Stimulated activated CD4-positive, alpha-beta T cell treated with anti-CD3 and anti-CD28 coated beads, Interleukin-2, amount 100 ng/mL, for 24 hours (primary cell): Measurements from ENCODE around the gene SLC25A42.

Experiments
- DNase-seq, 2 donors: peaks; one replicate each; pipeline ENCODE4 v3.0.0-alpha.2; 2020

Gene SLC25A42

DNA sequence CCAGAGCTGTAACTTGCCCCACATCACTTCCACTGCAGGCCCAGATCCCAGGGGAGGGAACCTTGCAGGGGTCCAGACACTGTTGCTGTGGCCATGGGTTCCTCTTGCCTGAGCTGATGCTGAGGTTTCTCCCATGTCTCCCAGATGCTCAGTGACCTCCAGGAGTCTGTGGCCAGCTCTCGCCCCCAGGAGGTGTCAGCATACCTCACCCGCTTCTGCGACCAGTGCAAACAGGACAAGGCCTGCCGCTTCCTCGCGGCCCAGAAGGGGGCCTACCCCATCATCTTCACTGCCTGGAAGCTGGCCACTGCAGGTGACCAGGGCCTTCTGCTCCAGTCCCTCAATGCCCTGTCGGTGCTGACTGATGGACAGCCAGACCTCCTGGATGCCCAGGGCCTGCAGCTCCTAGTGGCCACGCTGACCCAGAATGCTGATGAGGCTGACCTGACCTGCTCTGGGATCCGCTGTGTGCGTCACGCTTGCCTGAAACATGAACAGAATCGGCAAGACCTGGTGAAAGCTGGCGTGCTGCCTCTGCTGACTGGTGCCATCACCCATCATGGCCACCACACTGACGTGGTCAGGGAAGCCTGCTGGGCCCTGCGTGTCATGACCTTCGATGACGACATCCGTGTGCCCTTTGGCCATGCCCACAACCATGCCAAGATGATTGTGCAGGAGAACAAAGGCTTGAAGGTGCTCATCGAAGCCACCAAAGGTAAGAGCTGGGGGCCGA is 12.1 kb upstream of the SLC25A42 start:
- DNase-seq, result no peak

DNA sequence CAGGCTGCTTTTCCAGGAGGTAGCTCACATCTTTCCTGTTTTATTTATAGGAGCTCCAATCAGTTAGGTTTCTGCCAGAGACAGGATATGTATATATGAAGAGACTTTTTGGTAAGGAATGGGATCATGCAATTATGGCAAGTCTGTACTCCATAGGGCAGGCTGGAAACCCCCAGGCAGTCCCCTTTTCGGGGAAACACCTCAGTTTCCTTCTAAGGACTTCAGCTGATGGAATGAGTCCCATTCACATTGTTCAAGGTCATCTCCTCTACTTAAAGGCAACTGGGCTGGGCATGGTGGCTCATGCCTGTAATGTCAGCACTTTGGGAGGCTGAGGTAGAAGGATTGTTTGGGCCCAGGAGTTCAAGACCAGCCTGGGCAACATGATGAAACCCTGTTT is 10.9 kb upstream of the SLC25A42 start:
- DNase-seq, result no peak

DNA sequence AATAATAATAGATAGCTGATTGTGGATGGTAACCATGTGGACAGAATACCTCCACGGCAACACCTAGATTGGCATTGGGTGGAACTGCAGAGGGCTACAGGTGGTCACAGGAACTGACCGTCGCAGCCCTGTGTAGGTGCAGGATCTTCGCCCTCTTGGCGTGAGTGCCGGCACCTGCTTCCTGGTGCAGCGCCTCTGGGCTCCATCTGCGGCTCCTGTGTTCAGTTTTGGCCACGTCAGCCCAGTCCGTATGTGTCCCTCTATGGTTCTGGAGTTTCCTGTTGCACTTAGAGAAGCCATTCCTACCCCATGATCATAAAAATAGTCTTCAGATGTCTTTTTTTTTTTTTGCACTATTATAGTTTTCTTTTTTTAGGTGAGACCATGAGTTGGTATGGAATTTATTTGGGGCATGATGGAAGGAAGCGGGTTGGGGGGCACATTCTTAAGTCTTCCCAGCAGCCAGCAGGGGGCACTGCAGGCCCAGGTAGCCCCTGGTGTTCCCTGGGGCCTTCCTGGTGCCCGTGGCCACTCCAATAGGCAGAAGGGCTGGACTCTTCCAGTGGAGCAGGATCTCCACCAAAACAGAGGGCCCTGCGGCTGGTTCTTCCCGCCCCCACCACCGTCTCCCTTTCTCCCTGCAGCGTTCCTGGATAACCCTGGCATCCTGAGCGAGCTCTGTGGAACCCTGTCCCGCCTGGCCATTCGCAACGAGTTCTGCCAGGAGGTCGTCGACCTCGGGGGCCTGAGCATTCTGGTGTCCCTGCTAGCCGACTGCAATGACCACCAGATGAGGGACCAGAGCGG is 10.1 kb upstream of the SLC25A42 start:
- peak; percentile 62 to 65 for DNase-seq

DNA sequence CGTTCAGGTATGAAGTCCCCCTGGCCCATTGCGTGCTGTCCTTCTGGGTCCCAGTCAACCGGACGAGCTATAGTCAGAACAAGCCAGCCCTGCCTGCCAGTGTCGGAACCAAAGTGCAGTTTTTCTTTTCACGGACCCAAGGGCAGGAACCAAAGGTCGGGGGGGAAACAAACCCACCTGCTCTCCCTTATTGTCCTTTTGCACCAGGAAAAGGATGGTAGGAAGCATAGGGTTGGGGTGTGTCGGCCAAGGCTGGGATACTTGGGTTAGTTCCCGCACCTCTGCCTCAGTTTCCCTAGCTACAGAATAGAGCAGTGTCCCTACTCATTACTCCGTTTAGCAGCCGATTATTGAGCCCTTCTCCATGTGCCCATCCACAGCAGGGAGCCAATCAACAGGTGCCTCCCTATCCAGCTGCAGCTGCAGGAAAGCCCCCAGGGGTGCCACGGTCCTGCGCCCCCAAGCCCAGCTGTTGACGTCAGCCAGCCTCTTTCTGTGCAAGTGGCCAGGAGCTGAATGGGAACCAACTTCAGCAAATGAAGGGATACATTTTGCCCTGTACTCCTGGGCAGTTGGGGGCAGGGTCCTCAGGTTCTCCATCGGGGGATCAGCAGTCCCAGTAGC is 9.4 kb upstream of the SLC25A42 start:
- DNase-seq, result no peak

DNA sequence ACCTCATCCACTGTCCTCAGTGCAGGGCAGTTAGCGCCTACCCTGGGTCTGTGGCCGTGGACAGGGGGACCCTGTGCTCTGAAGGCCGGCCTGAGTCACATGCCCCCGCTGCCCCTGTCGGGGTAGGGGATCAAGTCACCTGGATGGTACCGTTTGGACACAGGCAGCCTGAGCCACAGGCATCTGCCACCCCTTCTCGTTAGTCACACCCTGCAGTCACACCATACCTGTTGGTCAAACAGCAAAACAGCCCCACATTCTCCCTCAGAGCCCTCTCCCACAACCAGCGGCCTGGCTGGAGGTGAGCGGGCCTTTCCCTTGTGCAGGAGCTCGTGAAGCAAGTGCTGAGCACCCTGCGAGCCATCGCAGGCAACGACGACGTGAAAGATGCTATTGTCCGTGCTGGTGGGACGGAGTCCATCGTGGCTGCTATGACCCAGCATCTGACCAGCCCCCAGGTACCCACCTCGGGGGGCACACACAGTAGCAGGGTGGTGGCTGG is 8.8 kb upstream of the SLC25A42 start:
- DNase-seq, result no peak

DNA sequence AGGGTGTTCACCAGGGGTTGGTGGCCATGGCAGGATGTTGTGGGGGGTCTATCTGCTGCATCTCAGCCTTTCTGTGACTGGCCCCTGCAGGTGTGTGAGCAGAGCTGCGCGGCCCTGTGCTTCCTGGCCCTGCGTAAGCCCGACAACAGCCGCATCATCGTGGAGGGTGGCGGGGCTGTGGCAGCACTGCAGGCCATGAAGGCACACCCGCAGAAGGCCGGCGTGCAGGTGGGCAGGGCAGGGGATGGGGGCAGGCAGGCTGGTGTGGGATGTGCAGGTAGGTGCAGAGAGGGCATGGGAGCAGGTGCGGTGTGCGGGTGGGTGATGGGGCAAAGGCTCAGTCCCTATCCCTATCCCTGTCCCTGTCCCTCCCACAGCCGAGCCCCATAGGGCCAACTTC is 8.1 kb upstream of the SLC25A42 start:
- DNase-seq, result no peak

DNA sequence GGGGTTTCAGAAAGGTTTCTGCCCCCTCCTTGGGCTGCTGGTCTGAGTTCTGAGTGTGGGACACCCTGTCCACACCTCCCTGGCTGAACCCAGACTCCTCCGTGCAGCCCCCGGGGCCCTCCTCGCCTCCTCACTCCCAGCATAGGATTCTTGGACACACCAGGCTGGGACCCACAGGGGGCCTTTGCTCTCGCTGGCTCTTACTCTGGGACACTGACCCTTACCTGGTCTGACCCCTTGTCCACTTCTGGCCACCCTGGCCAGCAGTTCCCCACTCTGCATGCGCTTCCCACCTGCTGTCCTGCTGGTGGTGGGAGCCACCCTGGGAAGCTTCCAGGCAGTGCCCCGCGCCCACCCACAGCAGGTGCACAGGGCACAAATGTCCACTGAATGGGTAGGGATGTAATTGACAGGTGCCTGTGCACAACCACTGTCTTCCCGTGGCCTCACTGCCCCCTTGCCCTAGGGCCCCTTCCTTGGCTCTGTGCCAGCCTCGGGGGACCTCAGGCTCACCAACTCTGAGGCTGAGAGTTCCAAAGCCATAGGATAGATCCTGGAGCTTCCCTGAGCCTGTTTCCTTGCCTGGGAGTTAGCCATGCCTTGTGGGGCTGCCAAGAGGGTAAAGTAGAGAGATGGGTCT is 7.0 kb upstream of the SLC25A42 start:
- no peak for DNase-seq

DNA sequence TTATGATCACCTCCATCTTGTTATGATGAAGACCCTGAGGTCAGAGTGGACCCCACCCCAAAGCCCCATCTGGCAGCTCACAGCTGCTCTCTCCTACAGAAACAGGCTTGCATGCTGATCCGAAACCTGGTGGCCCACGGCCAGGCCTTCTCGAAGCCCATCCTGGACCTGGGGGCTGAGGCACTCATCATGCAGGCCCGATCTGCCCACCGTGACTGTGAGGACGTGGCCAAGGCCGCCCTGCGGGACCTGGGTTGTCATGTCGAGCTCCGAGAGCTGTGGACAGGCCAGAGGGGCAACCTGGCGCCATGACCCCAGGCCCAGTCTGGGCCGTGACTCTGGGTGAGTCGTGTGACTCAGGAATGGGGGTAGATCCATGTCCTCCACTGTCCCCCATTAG is 6.5 kb upstream of the SLC25A42 start:
- no peak for DNase-seq

DNA sequence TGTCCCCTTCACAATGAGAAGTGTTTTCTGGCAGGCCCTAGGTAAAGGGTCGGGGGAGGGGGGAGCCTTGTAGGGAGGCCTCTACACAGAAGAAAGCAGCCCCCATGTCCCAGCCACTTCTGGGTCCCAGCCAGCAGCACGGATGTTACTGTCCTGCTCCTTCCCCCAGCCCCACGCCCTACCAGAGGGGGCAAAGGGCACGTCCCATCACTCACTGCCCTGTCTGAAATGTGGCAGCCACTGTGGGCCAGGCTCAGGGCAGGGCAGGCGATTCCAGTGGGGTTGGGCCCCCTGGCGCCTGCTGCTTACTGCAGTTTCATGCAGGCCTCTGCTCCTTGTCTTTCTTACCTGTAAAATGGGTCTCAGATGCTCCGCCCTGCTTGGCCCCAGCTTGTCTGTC is 6.1 kb upstream of the SLC25A42 start:
- DNase-seq, result no peak

DNA sequence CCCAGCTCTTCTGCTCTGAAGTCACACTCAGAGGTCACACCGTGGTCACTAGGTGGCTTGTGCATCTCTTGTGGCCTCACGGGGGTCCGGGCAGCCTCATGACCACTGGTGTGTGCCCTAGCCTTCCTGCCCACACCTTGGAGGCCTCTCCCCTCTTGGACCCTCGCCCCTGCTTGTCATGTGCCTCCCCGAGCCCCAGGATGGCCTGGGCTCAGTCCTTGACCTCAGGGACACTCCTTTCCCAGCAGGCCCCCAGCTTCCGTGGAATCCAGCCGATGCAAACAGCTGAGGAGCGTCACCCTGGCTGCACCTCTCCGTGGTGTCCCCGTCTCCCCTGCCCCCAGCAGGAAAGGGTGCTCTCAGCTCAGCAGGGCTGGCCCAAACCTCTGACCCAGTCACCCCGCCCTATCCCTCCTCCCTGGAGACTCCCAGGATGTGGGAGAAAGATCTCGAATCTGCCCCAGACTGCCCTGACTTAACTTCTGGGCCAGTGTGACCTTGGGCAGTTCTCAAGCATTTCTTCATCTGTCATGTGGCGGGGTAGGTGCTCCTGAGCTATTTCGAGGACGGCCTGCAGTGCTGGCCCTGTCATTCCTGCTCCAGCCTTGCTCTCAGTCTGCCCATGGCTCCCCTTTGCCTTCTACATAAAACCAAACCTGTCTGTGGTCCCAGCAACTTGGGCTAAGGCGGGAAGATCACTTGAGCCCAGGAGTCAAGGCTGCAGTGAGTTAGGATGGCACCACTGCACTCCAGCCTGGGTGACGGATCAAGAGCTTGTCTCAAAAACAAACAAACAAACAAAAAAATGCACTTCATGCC is 4.6 kb upstream of the SLC25A42 start:
- DNase-seq, result no peak

DNA sequence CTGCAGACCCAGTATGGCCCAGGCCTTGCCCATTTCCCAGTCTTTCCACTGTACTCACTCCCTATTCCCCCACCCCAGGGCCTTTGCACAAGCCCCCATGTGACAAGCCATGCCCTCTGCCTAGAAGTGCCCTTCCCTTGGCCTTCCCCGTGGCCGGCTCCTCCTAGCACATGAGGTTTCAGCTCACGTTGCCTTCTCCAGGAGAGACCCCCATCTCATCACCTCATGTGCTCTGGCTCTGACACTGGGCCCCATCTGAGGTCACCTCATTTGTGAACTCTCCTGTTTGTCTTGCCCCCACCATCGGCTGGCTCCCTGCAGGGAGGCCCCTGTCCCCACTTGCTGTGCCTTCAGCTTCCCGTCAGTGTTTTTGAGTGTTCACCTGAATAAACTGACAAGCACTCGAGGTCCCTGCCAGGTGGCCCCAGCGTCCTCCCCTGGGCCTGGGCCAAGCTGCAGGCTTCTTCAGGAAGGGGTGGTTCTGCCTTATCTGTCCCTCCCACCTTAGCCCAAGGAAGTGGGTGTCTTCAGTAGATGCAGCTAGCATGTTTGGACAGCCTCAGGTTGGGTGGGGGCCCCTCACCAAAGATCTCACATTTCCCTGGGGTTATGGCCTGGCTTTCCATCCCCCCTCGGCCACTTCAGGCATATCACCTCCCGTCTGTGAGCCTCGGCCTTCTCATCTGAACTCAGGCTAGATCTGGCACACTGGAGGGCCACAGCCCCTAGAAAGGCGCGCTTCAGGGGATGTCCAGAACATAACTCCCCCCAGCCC is 3.8 kb upstream of the SLC25A42 start:
- DNase-seq, result no peak

DNA sequence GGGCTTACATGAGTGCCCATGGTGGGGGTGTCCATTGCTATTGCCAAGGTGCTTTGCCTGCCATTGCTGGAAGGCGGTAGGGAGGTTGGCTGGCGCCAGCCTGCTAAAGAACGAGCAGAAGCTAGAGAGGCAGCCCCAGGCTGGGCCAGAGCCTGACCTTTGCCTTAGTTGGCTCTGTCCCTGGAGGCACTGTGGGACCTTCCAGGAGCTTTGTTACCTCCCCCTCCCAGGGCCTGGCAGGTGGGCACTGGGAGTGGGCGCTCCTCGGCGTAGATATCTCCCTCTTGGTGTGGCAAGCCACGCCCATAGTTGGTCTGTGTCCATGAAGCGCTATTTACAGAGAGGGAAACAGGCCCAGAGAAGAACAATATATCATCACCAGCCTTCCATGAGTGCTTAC is 2.3 kb upstream of the SLC25A42 start:
- no peak for DNase-seq

DNA sequence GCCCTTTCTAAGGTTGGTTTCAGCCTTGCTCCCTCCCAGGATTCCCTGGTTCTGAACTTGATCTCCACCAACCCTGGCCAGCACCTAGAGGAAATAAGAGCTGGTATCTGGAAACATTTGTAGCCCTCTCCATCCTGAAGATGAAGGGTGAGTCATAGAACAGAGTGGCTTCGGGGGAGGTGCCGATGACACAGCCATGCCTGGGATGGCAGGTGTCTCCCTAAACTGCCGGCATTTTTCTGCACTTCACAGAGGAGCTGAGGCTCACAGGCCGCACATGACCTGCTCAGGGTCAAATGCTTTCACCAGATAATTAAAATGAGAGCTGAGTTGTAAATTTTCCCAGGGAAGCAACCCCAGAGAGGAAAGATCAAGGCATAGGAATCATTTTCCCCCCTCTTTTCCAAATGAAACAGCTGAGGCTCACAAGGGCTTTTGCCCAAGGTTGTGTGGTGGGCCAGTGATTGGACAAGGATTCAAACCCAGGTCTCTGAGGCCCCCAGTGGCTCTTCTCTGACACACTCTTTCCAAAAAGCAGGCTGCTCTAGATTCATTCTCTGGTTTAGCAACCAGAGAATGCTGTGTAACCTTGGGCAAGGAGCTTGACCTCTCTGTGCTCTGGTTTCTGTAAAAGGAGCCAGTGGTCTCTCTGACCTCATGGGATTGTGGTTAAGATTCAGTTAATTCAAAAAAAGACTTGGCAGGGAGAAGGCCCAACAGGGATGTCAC is 1.2 kb upstream of the SLC25A42 start:
- DNase-seq, result peak in 1 of 2 donors; percentile 46

DNA sequence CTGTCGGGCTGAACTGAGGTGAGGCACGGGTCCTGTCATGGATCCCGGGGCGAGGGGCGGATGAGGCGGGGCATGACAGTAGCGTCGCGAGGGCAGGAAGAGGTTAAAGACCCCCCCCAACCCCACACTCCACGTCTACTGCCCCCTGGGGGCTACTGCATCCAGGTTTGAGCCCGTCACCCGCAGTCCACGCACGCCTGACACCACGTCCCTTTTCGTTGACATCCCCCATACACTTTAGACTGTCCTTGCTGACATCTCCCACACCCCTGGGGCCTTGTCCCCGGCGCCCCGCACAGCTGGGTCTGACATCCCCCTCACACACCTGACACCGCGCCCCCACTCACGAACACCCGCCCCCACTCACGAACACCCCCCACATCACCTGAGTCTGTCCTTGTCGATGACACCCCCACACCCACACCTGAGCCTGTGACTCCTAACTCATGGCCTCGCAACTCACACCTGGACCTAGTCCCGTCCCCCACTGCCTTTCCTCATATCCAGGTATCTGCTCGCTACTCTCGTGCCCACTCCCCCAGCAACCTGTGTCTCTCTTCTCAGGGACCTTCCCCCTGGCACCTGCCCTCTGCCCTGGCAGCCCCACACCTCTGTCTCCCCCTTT is 416 bp downstream of the SLC25A42 start:
- no peak for DNase-seq

DNA sequence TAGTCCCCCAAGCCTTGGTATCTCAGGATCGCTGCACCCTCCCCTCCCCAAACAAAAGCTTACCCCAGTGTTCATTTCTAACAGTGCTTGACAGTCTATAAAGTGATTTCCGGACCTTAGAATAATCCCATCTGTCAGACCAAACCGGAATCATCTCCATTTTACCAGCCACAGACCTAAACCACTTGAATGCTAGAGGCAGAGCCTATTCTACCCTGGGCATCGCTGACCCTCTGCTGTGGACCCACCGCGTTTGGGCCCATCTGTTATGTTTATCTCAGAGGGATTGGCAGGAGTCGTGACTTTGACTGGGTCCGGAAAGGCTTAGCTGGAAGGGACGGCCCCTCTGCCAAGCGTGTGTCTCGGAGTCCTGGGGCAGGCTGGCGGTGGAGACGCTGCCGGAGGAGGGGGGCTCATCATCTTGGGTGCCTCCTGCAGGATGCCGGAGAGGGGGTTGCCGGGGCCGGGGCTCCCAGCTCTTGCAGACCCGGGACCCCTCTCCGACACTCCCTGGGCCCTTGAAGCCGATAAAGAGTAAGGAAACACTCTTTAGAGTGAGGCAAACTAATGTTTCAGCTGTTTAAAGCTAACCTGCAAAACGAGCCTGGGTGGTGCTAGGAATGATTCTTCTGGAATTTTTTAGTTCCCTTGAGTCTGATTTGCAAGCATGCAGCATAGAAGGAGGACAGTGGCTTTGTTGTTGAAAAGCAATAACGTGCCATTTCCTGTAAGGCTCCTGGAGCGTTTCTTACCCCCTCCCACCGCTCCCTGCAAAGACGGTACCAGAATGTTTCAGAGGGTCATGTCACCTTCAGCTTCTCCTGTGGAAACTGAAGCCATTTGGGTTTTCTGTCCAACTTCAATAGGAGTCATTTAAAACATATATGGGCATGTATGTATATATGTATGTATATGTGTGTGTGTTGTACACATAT is 1.3 kb downstream of the SLC25A42 start:
- DNase-seq, result peak; percentile 45 to 54

DNA sequence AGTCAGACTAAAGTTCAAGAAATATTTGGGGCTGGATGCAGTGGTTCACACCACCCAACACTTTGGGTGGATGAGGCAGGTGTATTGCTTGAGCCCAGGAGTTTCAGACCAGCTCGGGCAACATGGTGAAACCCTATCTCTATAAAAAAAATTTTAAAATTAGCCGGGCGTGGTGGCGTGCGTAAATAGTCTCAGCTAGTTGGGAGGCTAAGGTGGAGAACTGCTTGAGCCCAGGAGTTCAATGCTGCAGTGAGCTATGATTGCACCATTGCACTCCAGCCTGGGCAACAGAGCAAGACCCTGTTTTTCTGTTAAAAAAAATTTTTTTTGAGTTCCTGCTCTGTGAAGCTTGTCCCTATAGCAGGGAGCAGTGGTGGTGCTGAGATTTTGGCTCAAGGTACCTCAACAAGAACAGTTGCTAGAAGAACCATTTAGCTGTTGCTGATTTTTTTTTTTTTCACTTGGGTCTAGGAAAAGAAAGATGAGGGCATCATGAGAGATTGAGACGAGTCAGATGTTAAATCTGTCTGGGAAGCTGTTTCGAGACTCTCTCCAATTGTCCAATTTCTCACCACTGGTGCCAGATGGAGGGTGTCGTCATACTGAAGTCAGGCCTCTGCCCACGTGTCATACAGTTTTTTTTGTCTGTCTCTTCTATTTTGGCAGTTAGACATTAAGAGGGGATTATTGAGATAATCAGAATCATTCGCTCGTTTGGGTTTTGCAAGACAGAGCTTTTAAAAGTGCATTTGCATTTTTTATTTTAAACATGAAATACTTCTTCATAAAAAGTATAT is 3.7 kb downstream of the SLC25A42 start:
- no peak for DNase-seq

DNA sequence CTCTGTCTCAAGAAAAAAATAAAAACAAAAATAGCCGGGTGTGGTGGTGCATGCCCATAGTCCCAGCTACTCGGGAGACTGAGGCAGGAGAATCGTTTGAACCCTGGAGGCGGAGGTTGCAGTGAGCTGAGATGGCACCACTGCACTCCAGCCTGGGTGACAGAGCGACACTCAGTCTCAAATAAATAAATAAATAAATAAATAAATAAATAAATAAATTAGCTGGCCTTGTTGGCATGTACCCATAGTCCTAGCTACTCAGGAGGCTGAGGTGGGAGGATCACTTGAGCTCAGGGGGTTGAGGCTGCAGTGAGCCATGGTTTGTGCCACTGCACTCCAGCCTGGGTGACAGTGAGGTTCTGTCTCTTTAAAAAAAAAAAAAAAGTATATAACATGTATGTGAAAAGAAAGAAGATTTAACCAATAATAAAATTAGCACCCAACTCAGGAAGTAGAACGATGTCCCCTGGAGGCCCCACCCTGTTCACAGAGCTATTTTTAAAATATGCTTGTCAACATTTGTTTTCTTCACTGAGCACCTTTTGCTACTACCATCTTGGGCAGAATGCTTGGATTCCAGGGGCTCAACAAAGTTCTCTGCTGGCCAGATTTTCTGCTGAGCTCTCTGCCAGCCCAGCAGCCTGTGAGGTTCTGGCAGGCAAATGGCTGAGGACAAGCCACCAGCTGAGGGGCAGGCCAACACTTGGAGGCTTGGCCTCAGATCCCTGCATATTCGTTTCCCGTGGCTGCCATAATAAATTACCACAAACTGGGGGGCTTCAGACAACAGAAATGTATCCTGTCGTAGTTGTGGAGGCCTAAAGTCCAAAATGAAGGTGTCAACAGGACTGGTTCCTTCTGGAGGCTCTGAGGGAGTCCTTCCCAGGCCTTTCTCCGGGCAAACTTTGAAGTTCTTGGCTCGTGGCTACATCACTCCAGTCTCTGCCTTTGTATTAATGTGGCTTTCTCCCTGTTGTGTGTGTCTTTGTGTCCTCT is 5.2 kb downstream of the SLC25A42 start:
- DNase-seq, result no peak
